ENCODE results near the gene RASSF10.

GRCh38 chr11:13009476-13009920, 382 bp downstream of the RASSF10 start:
- TF ChIP-seq GATA3 (IDR thresholded peaks at IDR 0.05; ENCODE audit: low read depth, low read length) (no peak), GATA2 (IDR thresholded peaks at IDR 0.05; ENCODE audit: low read depth, low read length) (no peak)
